Activated T-cell treated with anti-CD3 and anti-CD28 coated beads, Interleukin-2, amount 50 U/mL, for 1 hour (primary cell): Measurements from ENCODE around the gene P3H2.

Experiments
- DNase-seq: peaks from one replicate; pipeline ENCODE4 v3.0.0-alpha.2; 2020

P3H2 gene

GRCh38 chr3:189941679-189942078, 179.0 kb downstream of the P3H2 start:
- DNase-seq: no peak

- DNase-seq: no peak
These were observed 179.6 kb downstream of the P3H2 start for GRCh38 chr3:189941125-189941524.

- no peak for DNase-seq
These were observed 183.2 kb downstream of the P3H2 start for GRCh38 chr3:189937302-189938127.

GRCh38 chr3:189936201-189936945, 184.3 kb downstream of the P3H2 start:
- no peak for DNase-seq

GRCh38 chr3:189927975-189928895, 192.5 kb downstream of the P3H2 start:
- no peak for DNase-seq

- no peak for DNase-seq
These were observed 198.9 kb downstream of the P3H2 start for GRCh38 chr3:189921770-189922169.

GRCh38 chr3:189914799-189915198, 205.9 kb downstream of the P3H2 start:
- DNase-seq: no peak

- DNase-seq: no peak
These were observed 209.7 kb downstream of the P3H2 start for GRCh38 chr3:189911001-189911400.

- no peak for DNase-seq
These were observed 211.1 kb downstream of the P3H2 start for GRCh38 chr3:189909573-189909972.

- DNase-seq: no peak
These were observed 211.6 kb downstream of the P3H2 start for GRCh38 chr3:189909139-189909538.

GRCh38 chr3:189908646-189909045, 212.1 kb downstream of the P3H2 start:
- DNase-seq: no peak

- no peak for DNase-seq
These were observed 212.9 kb downstream of the P3H2 start for GRCh38 chr3:189907803-189908202.
